Activated CD4-positive, alpha-beta T cell treated with anti-CD3 and anti-CD28 coated beads, Interleukin-2, amount 10 ng/mL, durations not matched to agents 24 days and 14 days (primary cell): ENCODE data around the gene UBE2J1. TPM values are rescaled to one million over a fixed set of nuclear protein-coding genes. Genes with fewer than 3 reads are reported as not detected.
"Not testable (repeated sequence)": the region's sequence is repeated elsewhere in the genome, so short reads cannot be mapped to it uniquely, and the experiment has no call there.

Experiments used
- DNase-seq: peaks from one replicate; pipeline ENCODE4 v3.0.0; 2022
- H3K27ac Mint-ChIP-seq: one replicate; pipeline ENCODE4 v1.8.0; 2022; ENCODE audit warnings: mild to moderate bottlenecking, mixed read lengths
- H3K27me3 Mint-ChIP-seq: one replicate; pipeline ENCODE4 v1.8.0; 2022; ENCODE audit warnings: mixed read lengths
- H3K36me3 Mint-ChIP-seq: one replicate; pipeline ENCODE4 v1.8.0; 2022; ENCODE audit warnings: low read depth, mild to moderate bottlenecking, mixed read lengths
- H3K4me1 Mint-ChIP-seq: one replicate; pipeline ENCODE4 v1.8.0; 2021; ENCODE audit warnings: mixed read lengths
- H3K4me3 Mint-ChIP-seq: one replicate; pipeline ENCODE4 v1.8.0; 2022; ENCODE audit warnings: mild to moderate bottlenecking, moderate library complexity, mixed read lengths
- H3K9me3 Mint-ChIP-seq: one replicate; pipeline ENCODE4 v1.8.0; 2021; ENCODE audit warnings: mixed read lengths
- intact Hi-C: fragments of 100-400 bp; cut with micrococcal nuclease; formaldehyde crosslinking; loops from one replicate; pipeline ENCODE4 v1.15.1; 2023
- total RNA-seq: library from RNA; stranded (reverse); gene quantifications from 2 replicates; pipeline ENCODE4 v1.2.3, GENCODE V29; 2022

UBE2J1 gene
- total RNA-seq, 1 donor from 2014 or later, result 31.6 TPM

DNA sequence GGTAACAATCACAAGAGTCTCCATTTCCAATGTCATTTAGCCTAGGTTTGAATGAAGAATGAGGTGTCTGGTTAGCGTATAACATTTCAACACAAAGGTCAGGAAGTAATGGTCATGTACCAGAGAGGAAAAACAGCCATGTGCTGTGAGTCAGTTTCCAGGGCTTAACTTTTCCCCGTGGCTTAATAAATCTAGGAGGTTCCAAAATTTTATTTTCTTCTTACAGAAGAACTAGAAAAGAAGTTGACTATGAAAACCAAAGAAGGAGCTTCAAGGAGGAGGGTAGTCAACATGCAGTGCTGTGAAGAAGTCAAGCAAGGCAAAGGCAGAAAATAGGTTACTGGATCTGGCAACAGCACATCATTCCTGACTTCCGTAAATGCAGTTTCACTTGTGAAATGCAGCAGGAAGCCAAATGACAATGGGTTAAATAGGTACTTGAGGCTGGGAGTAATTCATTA is 29.0 kb downstream of the UBE2J1 start:
- Mint-ChIP-seq H3K4me1 (no peaks in the 10 kb centered on the region), H3K4me3 (no peak overlapping the region), H3K9me3 (no peaks in the 10 kb centered on the region), H3K27ac (no peak overlapping the region), H3K27me3 (no peaks in the 10 kb centered on the region), H3K36me3 (peaks cover 48% of the 10 kb centered on the region)
- no peak for DNase-seq
- intact Hi-C loops, result no loop called here

- intact Hi-C loops, result no loop called here
- peaks cover 45% of the 10 kb centered on the region for H3K36me3 Mint-ChIP-seq
- no peak overlapping the region for H3K27ac Mint-ChIP-seq
- DNase-seq, result no peak
- H3K4me1 Mint-ChIP-seq, result peaks cover 4% of the 10 kb centered on the region
- no peaks in the 10 kb centered on the region for H3K9me3 Mint-ChIP-seq
- no peaks in the 10 kb centered on the region for H3K27me3 Mint-ChIP-seq
- no peak overlapping the region for H3K4me3 Mint-ChIP-seq
These were observed 31.2 kb downstream of the UBE2J1 start for GRCh38 chr6:89321131-89321970.

- DNase-seq, result no peak
- H3K27ac Mint-ChIP-seq, result no peak overlapping the region
- no peaks in the 10 kb centered on the region for H3K9me3 Mint-ChIP-seq
- H3K27me3 Mint-ChIP-seq, result no peaks in the 10 kb centered on the region
- peaks cover 4% of the 10 kb centered on the region for H3K4me1 Mint-ChIP-seq
- no peak overlapping the region for H3K4me3 Mint-ChIP-seq
- H3K36me3 Mint-ChIP-seq, result peaks cover 49% of the 10 kb centered on the region
- intact Hi-C loops, result no loop called here
These were observed 32.4 kb downstream of the UBE2J1 start for GRCh38 chr6:89320012-89320559.

DNA sequence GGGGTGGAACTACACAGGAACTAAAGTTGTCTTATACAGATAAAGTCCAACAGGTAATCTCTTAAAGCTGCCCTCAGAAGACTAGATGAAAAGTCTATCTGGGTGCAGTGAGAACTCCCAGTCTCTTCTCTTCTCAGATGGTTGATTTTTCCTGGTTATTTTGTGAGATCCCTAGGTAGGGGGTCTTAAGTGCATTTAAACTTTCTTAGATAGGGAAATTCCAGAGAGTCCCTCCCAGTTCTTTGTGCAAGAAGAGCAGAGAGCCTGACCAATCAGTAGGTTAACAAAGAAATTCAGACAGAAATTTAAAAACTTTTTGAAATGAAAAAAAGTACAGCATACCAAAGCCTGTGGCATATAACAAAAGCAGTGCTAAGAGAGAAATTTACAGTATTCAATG is 35.5 kb downstream of the UBE2J1 start:
- Mint-ChIP-seq H3K27me3 (no peaks in the 10 kb centered on the region), H3K36me3 (peaks cover 30% of the 10 kb centered on the region), H3K9me3 (no peaks in the 10 kb centered on the region), H3K4me3 (no peak overlapping the region), H3K4me1 (peaks cover 4% of the 10 kb centered on the region), H3K27ac (no peak overlapping the region)
- no peak for DNase-seq
- intact Hi-C loops, result no loop called here

DNA sequence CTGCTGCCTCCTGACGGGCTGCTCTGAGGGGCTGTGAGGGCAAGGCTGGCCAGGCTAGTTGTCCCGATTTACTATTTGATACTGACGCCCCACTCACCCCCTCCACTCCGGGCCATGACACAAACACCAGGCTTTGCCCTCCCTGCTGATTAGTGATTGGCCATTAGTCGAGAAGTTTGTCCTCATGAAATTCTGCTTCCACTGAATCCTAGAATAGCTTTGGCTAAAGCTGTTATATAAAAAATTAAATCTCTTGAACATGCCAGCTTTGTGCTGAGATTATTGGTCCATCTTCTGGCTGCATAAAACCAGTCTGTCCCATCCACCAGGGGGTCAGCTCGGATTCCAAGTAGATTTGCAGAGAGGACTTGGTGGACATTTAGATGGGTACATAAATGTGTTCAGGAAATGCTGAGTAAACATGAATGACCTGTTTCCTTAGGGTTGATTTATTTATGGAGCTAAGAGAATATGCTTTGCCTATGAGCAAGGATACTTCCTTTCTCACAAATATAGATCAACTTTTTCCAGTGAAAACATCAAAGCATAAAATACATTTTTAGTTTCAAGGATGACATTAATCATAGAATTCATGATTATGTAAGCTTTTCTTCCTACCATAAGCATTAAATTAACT is 37.2 kb downstream of the UBE2J1 start, which contains the start of gene GABRR2:
GABRR2 (minus strand) TSS at position 51 of the 637 bp plus-strand sequence. CDS start 134 bp downstream, outside the sequence.
- no peak within 1 kb of the TSS for H3K4me3 Mint-ChIP-seq
- H3K9me3 Mint-ChIP-seq, result no peaks in the 10 kb centered on the region
- peaks cover 22% of the 10 kb centered on the region for H3K36me3 Mint-ChIP-seq
- no peak for DNase-seq
- H3K4me1 Mint-ChIP-seq, result peaks cover 5% of the 10 kb centered on the region
- no peak within 1 kb of the TSS for H3K27ac Mint-ChIP-seq
- intact Hi-C loops, result no loop called here
- no peaks in the 10 kb centered on the region for H3K27me3 Mint-ChIP-seq

DNA sequence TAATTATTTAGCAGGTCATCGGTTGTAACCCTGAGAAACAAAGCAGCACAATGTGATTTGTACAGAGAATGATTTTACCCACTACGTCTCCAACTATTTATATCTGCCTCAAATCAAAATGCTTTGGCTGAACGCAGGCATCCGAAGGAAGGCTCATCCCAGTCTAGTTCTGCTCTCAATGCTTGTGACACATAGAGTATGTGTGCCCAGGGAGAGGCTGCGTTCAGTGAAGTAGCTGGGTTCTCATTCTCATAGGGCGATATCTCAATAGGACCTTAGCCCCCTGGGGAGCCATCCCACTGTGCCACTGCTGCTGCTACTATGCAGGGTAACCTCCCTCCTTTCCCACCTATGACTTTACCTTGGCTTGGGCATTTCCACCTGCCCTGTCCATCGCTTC is 37.8 kb downstream of the UBE2J1 start:
- Mint-ChIP-seq H3K4me1 (peaks cover 5% of the 10 kb centered on the region), H3K4me3 (no peak overlapping the region), H3K36me3 (peaks cover 21% of the 10 kb centered on the region), H3K27me3 (peaks cover 2% of the 10 kb centered on the region), H3K9me3 (no peaks in the 10 kb centered on the region), H3K27ac (no peak overlapping the region)
- intact Hi-C loops, result no loop called here
- no peak for DNase-seq

DNA sequence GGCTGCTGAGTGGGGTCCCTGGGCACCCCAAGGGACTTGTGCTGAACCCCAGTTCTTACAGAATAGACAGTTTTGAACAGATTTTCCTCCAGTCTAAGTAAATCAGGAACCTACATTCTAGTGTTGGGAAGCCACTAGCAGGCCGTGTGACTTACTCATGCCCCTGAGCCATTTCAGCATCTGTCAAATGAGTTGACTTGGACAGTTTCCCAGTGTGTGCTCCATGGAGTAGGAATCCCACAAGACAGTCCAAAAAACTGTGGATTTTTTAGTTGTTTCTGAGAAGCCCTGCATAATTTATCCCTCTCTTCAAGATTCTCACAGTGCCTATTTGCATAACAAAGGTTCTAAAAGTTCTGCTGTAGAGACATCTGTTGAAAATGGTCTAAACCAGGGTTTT is 39.5 kb downstream of the UBE2J1 start:
- no peak overlapping the region for H3K27ac Mint-ChIP-seq
- no peak overlapping the region for H3K4me3 Mint-ChIP-seq
- intact Hi-C loops, result no loop called here
- DNase-seq, result no peak
- H3K36me3 Mint-ChIP-seq, result peaks cover 14% of the 10 kb centered on the region
- peaks cover 2% of the 10 kb centered on the region for H3K27me3 Mint-ChIP-seq
- H3K9me3 Mint-ChIP-seq, result no peaks in the 10 kb centered on the region
- peaks cover 8% of the 10 kb centered on the region for H3K4me1 Mint-ChIP-seq

- Mint-ChIP-seq H3K4me3 (no peak overlapping the region), H3K4me1 (peaks cover 4% of the 10 kb centered on the region), H3K9me3 (no peaks in the 10 kb centered on the region), H3K36me3 (peaks cover 8% of the 10 kb centered on the region), H3K27me3 (peaks cover 2% of the 10 kb centered on the region), H3K27ac (no peak overlapping the region)
- DNase-seq, result no peak
- intact Hi-C loops, result no loop called here
These were observed 40.5 kb downstream of the UBE2J1 start for GRCh38 chr6:89311853-89312531.

DNA sequence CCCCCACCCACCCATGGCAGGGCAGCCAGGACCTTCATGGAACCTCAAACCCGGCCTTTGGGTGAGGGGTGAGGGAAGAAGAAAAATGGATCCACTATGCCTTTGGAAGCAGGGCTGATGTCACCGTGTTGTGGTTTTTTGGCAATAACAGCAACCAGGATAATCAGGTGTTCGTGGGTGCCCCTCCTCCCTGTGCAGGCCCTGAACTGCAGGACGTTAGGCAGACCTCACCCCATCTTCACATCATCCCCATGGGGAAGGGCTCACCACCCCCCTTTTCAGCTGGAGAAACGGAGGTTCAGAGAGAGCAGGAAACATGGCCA is 41.0 kb downstream of the UBE2J1 start:
- peaks cover 2% of the 10 kb centered on the region for H3K27me3 Mint-ChIP-seq
- intact Hi-C loops, result no loop called here
- H3K9me3 Mint-ChIP-seq, result no peaks in the 10 kb centered on the region
- peaks cover 6% of the 10 kb centered on the region for H3K36me3 Mint-ChIP-seq
- no peak overlapping the region for H3K4me3 Mint-ChIP-seq
- no peak for DNase-seq
- H3K4me1 Mint-ChIP-seq, result peaks cover 4% of the 10 kb centered on the region
- no peak overlapping the region for H3K27ac Mint-ChIP-seq

GRCh38 chr6:89310929-89311328 is 41.6 kb downstream of the UBE2J1 start:
- H3K36me3 Mint-ChIP-seq, result peaks cover 3% of the 10 kb centered on the region
- intact Hi-C loops, result no loop called here

GRCh38 chr6:89308525-89309395 is 43.8 kb downstream of the UBE2J1 start:
- no peaks in the 10 kb centered on the region for H3K9me3 Mint-ChIP-seq
- peaks cover 4% of the 10 kb centered on the region for H3K4me1 Mint-ChIP-seq
- DNase-seq, result no peak
- H3K4me3 Mint-ChIP-seq, result no peak overlapping the region
- no peak overlapping the region for H3K27ac Mint-ChIP-seq
- intact Hi-C loops, result no loop called here
- peaks cover 2% of the 10 kb centered on the region for H3K27me3 Mint-ChIP-seq
- H3K36me3 Mint-ChIP-seq, result no peaks in the 10 kb centered on the region

More at GRCh38 chr6:89310929-89311328, 41.6 kb downstream of the UBE2J1 start:
- DNase-seq, result no peak
- Mint-ChIP-seq H3K4me3 (no peak overlapping the region), H3K4me1 (peaks cover 4% of the 10 kb centered on the region), H3K9me3 (no peaks in the 10 kb centered on the region), H3K27ac (no peak overlapping the region), H3K27me3 (peaks cover 2% of the 10 kb centered on the region)

DNA sequence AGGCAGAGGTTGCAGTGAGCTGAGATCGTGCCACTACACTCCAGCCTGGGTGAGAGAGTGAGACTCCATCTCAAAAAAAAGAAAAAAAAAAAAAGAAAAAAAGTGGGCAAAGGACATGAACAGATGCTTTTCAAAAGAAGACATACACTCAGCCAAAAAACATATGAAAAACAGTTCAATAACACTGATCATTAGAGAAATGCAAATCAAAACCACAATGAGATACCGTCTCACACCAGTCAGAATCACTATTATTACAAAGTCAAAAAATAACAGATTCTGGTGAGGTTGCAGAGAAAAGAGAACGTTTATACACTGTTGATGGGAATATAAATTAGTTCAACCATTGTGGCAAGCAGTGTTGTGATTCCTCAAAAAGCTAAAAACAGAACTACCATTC is 48.0 kb downstream of the UBE2J1 start:
- H3K27me3 Mint-ChIP-seq, H3K9me3 Mint-ChIP-seq, DNase-seq, H3K36me3 Mint-ChIP-seq, intact Hi-C loops, H3K4me1 Mint-ChIP-seq, H3K4me3 Mint-ChIP-seq, H3K27ac Mint-ChIP-seq: not testable (repeated sequence)

- Mint-ChIP-seq H3K27ac (no peak overlapping the region), H3K4me3 (no peak overlapping the region)
These were observed 49.6 kb downstream of the UBE2J1 start for GRCh38 chr6:89302936-89303335.

More at GRCh38 chr6:89302936-89303335, 49.6 kb downstream of the UBE2J1 start:
- Mint-ChIP-seq H3K4me1 (peaks cover 19% of the 10 kb centered on the region), H3K27me3 (no peaks in the 10 kb centered on the region), H3K36me3 (no peaks in the 10 kb centered on the region), H3K9me3 (no peaks in the 10 kb centered on the region)
- intact Hi-C loops, result no loop called here
- DNase-seq, result no peak
